ENCODE measurements around the gene PMM2.

PMM2 gene

DNA sequence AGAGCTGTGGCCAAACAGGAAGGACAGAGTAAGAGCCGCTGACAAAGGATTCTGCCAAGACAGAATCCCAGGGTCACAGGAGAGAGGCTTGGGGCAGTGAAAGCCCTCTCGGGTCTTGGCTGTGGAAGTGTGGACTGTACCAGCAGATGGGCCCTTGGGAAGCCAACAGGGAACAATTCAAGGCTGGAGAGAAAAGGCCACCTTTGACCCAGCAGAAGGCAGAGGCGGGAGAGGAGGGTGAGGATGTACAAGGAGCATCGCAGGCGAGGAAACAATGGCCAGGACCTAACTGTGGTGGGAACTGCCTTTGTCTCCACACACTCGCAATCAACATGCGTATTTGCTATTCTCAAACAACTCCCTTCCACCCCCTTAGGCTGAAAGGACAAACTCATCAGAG lies 55.5 kb downstream of the PMM2 start:
- no peak for DNase-seq

- no peak for DNase-seq
These were observed 56.0 kb downstream of the PMM2 start for GRCh38 chr16:8853611-8854010.

GRCh38 chr16:8854298-8854948 lies 56.8 kb downstream of the PMM2 start:
- no peak for DNase-seq

DNA sequence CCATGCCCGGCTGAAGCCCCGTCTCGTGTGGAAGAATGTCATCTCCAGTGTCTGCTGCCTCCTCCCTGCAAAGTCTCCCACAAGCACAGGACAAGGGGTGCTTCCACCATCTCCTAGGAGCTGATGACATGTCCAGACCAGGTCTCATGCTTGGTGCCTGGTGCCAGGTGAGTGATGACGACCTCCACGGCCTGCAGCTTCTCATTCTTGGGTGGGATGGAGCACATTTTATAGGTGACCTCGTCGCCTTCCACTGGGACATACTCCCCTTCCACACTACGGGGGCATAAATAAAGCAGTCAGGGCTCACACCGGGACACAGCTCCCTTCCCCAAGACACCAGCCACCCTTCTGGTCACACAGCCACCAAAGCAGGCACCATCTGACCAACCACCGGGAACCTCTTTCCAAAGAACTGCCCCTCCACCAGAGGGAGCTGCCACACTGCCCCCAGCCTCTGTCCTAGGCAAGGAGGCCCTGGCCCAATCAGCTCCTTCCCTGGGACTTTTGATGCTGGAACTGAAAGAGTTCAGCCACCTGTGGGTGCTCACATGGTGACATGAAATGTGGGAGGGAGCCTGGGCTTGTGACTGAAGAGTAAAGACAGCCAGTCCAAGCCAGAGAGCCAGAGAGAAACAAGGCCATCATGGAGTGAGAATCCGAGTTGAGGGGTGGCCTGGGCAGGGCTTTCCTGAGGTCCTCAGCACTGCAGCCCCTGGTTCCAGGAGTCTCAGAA lies 57.6 kb downstream of the PMM2 start:
- no peak for DNase-seq

DNA sequence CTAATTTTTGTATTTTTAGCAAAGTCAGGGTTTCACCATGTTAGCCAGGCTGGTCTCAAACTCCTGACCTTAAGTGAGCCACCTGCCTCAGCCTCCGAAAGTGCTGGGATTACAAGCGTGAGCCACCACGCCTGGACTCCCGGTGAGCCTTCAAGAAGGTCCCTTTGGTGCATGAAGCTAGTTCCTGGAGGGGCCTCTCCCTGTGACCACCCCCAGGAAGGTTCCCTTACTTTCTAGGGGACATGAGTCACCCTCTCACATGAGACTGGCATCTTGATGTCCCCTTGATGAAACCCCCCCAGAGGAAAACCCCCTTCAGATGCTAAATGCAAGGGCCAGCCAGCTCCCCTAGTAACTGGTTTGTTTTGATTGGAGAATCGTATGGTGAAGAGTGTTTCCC lies 58.3 kb downstream of the PMM2 start:
- no peak for DNase-seq

- DNase-seq, result no peak
These were observed 61.6 kb downstream of the PMM2 start for GRCh38 chr16:8858994-8859912.

- DNase-seq, result no peak
These were observed 62.6 kb downstream of the PMM2 start for GRCh38 chr16:8859913-8860881.

- DNase-seq, result no peak
These were observed 64.1 kb downstream of the PMM2 start for GRCh38 chr16:8861563-8862308.

GRCh38 chr16:8862309-8863130 lies 64.9 kb downstream of the PMM2 start:
- DNase-seq, result no peak

- no peak for DNase-seq
These were observed 66.2 kb downstream of the PMM2 start for GRCh38 chr16:8863594-8864424.

- no peak for DNase-seq
These were observed 67.0 kb downstream of the PMM2 start for GRCh38 chr16:8864480-8865110.

GRCh38 chr16:8865145-8865882 lies 67.7 kb downstream of the PMM2 start:
- DNase-seq, result no peak

DNA sequence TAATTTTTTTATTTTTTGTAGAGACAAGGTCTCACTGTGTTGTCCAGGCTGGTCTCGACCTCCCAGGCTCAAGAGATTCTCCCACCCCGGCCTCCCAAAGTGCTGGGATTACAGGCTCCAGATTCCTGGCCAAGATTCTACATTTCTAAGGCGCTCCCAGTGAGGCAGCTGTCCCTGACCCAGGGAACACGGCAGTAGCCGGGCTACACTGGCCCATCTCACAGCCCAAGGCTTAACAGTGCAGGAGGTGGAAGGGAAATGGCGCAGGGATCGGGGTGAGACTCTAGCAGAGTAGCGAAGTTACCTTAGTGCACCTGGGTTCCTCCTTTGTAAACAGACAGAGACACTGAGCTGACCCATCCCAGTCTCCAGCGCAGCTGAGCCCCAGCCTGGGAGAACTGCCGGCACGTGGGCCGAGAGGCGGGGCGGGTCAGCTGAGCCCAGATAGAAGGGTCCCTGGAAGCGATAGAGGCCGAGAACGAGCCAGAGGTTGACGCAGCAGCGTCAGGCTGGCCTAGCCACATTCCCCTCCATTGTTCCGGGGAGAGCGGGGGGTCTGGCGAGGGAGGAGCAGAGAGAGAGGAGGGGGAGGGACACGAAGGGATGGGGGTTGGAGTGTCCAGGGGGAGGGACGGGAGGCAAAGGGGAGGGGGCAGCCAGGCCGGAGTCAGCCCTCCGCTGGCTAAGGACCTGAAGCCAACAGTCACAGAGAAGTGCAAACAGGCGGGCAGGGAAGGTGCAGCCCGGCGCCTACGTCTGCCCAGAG lies 68.7 kb downstream of the PMM2 start:
- DNase-seq, result no peak

GRCh38 chr16:8866884-8867215 lies 69.2 kb downstream of the PMM2 start:
- DNase-seq, result no peak

DNA sequence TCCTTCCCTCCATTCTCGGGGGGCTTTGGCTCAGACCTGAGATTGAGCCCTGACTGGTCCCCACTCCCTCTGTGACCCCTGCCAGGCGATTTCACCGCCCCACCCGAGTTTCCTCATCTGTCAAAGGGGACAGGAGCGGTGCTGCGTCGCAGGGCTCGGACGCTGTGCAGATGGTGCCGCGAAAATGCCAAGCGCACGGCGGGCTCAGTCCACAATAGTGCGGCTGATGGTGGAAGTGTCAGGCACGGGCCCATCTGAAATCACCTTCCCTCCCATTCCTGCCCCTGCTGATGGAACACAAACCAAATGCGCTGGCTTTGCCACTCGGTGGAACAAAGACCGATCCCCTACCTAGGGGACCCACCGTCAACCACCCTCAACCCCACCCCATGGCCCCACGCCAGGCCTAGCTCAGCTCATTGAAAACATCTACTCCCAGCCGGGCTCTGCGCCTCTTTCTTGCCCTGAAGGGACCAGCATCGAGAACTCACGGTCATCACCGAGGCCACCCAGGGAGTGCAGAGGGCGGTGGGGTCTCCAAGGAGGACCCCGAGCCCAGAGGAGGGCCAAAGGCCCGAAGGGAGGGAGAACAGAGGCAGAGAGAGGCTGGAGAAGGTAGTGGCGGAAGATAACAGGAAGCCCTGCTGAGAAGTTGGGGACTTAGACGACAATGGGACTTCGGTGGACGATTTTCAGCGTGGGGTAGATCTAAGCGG lies 69.7 kb downstream of the PMM2 start:
- no peak for DNase-seq

- peak; percentile 34 to 45 for DNase-seq
These were observed 70.3 kb downstream of the PMM2 start for GRCh38 chr16:8867932-8868415.
